HEK293 (cell line): ENCODE results near the gene PES1.

Experiments used
- EGR2 ChIP-seq: fragments of 450-650 bp; formaldehyde crosslinking; IDR thresholded peaks from 2 replicates; pipeline ENCODE4 v1.5.1; 2016; ENCODE audit warnings: low read depth, missing biosample characterization, missing genetic modification characterization
- GLI4 ChIP-seq: fragments of 450-650 bp; formaldehyde crosslinking; IDR thresholded peaks from 2 replicates; pipeline ENCODE4 v1.5.1; 2016; ENCODE audit warnings: missing biosample characterization, missing genetic modification characterization
- KLF16 ChIP-seq: fragments of 450-650 bp; formaldehyde crosslinking; IDR thresholded peaks from 2 replicates; pipeline ENCODE4 v1.5.1; 2017; ENCODE audit warnings: missing biosample characterization, missing genetic modification characterization
- KLF9 ChIP-seq: fragments of 450-650 bp; formaldehyde crosslinking; IDR thresholded peaks from 2 replicates; pipeline ENCODE4 v1.5.1; 2016; ENCODE audit warnings: missing biosample characterization, missing genetic modification characterization, low read depth
- MZF1 ChIP-seq: fragments of 450-650 bp; formaldehyde crosslinking; IDR thresholded peaks from 2 replicates; pipeline ENCODE4 v1.5.1; 2017; ENCODE audit warnings: missing biosample characterization, missing genetic modification characterization, borderline replicate concordance
- PBX3 ChIP-seq: sonication (generic); formaldehyde crosslinking; IDR thresholded peaks from 2 replicates; pipeline ENCODE4 v1.8.1; 2022; ENCODE audit warnings: mild to moderate bottlenecking, moderate library complexity, missing genetic modification reagents
- SP3 ChIP-seq: fragments of 450-650 bp; formaldehyde crosslinking; IDR thresholded peaks from 2 replicates; pipeline ENCODE4 v1.5.1; 2016; ENCODE audit warnings: missing biosample characterization, missing genetic modification characterization
- SP7 ChIP-seq: fragments of 450-650 bp; formaldehyde crosslinking; IDR thresholded peaks from 2 replicates; pipeline ENCODE4 v1.5.1; 2016; ENCODE audit warnings: missing biosample characterization, missing genetic modification characterization
- ZBTB6 ChIP-seq: fragments of 450-650 bp; formaldehyde crosslinking; IDR thresholded peaks from 2 replicates; pipeline ENCODE4 v1.5.1; 2017; ENCODE audit warnings: missing biosample characterization, missing genetic modification characterization
- ZEB2 ChIP-seq: fragments of 450-650 bp; formaldehyde crosslinking; IDR thresholded peaks from 2 replicates; pipeline ENCODE4 v1.5.1; 2016; ENCODE audit warnings: missing biosample characterization, missing genetic modification characterization
- ZNF2 ChIP-seq: fragments of 450-650 bp; formaldehyde crosslinking; IDR thresholded peaks from 2 replicates; pipeline ENCODE4 v1.5.1; 2016; ENCODE audit warnings: missing biosample characterization, missing genetic modification characterization
- ZNF324 ChIP-seq: fragments of 450-650 bp; formaldehyde crosslinking; IDR thresholded peaks from 2 replicates; pipeline ENCODE4 v1.5.1; 2016; ENCODE audit warnings: missing biosample characterization, missing genetic modification characterization
- ZNF398 ChIP-seq: fragments of 450-650 bp; formaldehyde crosslinking; IDR thresholded peaks from 2 replicates; pipeline ENCODE4 v1.5.1; 2017; ENCODE audit warnings: missing biosample characterization, missing genetic modification characterization
- ZNF513 ChIP-seq: fragments of 450-650 bp; IDR thresholded peaks from 2 replicates; pipeline ENCODE4 v1.5.1; 2018; ENCODE audit warnings: missing biosample characterization, missing genetic modification characterization
- ZNF544 ChIP-seq: fragments of 450-650 bp; formaldehyde crosslinking; IDR thresholded peaks from 2 replicates; pipeline ENCODE4 v1.5.0; 2017; ENCODE audit warnings: missing biosample characterization, missing genetic modification characterization
- ZNF645 ChIP-seq: fragments of 450-650 bp; formaldehyde crosslinking; IDR thresholded peaks from 2 replicates; pipeline ENCODE4; 2016; ENCODE audit warnings: missing biosample characterization, missing genetic modification characterization
- ZNF658 ChIP-seq: fragments of 450-650 bp; formaldehyde crosslinking; IDR thresholded peaks from 2 replicates; pipeline ENCODE4; 2016; ENCODE audit warnings: missing biosample characterization, missing genetic modification characterization
- ZNF660 ChIP-seq: fragments of 450-650 bp; IDR thresholded peaks from 2 replicates; pipeline ENCODE4 v1.5.1; 2018; ENCODE audit warnings: missing biosample characterization, mild to moderate bottlenecking, missing genetic modification characterization
- ZNF792 ChIP-seq: fragments of 450-650 bp; formaldehyde crosslinking; IDR thresholded peaks from 2 replicates; pipeline ENCODE4 v1.5.1; 2016; ENCODE audit warnings: missing biosample characterization, missing genetic modification characterization
- TF ChIP-seq, protein P1 (sequence below): fragments of 450-650 bp; formaldehyde crosslinking; IDR thresholded peaks from 2 replicates; pipeline ENCODE4 v1.5.1; 2016; ENCODE audit warnings: missing biosample characterization, missing genetic modification characterization, borderline replicate concordance
- TF ChIP-seq, protein P2 (sequence below): fragments of 450-650 bp; formaldehyde crosslinking; IDR thresholded peaks from 2 replicates; pipeline ENCODE4 v1.5.1; 2016; ENCODE audit warnings: missing biosample characterization, missing genetic modification characterization
- TF ChIP-seq, protein P3 (sequence below): fragments of 450-650 bp; formaldehyde crosslinking; IDR thresholded peaks from 2 replicates; pipeline ENCODE4 v1.5.0; 2017; ENCODE audit warnings: missing biosample characterization, missing genetic modification characterization, borderline replicate concordance

PES1 gene

GRCh38 chr22:30635273-30636225 is 43.8 kb upstream of the PES1 start, which contains the start of gene SLC35E4 (continued):
- TF ChIP-seq, protein P1, sequence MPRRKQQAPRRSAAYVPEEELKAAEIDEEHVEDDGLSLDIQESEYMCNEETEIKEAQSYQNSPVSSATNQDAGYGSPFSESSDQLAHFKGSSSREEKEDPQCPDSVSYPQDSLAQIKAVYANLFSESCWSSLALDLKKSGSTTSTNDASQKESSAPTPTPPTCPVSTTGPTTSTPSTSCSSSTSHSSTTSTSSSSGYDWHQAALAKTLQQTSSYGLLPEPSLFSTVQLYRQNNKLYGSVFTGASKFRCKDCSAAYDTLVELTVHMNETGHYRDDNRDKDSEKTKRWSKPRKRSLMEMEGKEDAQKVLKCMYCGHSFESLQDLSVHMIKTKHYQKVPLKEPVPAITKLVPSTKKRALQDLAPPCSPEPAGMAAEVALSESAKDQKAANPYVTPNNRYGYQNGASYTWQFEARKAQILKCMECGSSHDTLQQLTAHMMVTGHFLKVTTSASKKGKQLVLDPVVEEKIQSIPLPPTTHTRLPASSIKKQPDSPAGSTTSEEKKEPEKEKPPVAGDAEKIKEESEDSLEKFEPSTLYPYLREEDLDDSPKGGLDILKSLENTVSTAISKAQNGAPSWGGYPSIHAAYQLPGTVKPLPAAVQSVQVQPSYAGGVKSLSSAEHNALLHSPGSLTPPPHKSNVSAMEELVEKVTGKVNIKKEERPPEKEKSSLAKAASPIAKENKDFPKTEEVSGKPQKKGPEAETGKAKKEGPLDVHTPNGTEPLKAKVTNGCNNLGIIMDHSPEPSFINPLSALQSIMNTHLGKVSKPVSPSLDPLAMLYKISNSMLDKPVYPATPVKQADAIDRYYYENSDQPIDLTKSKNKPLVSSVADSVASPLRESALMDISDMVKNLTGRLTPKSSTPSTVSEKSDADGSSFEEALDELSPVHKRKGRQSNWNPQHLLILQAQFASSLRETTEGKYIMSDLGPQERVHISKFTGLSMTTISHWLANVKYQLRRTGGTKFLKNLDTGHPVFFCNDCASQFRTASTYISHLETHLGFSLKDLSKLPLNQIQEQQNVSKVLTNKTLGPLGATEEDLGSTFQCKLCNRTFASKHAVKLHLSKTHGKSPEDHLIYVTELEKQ = no peak
- TF ChIP-seq MZF1 (tag by site-specific recombination) = no peak
- TF ChIP-seq ZNF658 (tag by site-specific recombination) = no peak
- TF ChIP-seq ZBTB6 (tag by site-specific recombination) = peak; percentile 93
- no peak for TF ChIP-seq PBX3 (CRISPR knock-in tag)
- TF ChIP-seq, protein P2, sequence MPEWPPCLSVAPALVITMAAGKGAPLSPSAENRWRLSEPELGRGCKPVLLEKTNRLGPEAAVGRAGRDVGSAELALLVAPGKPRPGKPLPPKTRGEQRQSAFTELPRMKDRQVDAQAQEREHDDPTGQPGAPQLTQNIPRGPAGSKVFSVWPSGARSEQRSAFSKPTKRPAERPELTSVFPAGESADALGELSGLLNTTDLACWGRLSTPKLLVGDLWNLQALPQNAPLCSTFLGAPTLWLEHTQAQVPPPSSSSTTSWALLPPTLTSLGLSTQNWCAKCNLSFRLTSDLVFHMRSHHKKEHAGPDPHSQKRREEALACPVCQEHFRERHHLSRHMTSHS (tag by site-specific recombination) = no peak
- TF ChIP-seq ZNF513 = no peak
- no peak for TF ChIP-seq ZNF2 (tag by site-specific recombination)
- no peak for TF ChIP-seq ZNF792 (tag by site-specific recombination)
- 0 out of 2 replicates have a peak, but pooled peaks have one; percentile 5 for TF ChIP-seq ZEB2
- peak; percentile 64 for TF ChIP-seq KLF9 (tag by site-specific recombination)
- no peak for TF ChIP-seq ZNF645 (tag by site-specific recombination)
- peak; percentile 48; the same call in 1 of the 2 replicates for TF ChIP-seq SP7 (tag by site-specific recombination)
- peak; percentile 40; the same call in 1 of the 2 replicates for TF ChIP-seq ZNF398
- peak; percentile 70 for TF ChIP-seq EGR2
- TF ChIP-seq, protein P3, sequence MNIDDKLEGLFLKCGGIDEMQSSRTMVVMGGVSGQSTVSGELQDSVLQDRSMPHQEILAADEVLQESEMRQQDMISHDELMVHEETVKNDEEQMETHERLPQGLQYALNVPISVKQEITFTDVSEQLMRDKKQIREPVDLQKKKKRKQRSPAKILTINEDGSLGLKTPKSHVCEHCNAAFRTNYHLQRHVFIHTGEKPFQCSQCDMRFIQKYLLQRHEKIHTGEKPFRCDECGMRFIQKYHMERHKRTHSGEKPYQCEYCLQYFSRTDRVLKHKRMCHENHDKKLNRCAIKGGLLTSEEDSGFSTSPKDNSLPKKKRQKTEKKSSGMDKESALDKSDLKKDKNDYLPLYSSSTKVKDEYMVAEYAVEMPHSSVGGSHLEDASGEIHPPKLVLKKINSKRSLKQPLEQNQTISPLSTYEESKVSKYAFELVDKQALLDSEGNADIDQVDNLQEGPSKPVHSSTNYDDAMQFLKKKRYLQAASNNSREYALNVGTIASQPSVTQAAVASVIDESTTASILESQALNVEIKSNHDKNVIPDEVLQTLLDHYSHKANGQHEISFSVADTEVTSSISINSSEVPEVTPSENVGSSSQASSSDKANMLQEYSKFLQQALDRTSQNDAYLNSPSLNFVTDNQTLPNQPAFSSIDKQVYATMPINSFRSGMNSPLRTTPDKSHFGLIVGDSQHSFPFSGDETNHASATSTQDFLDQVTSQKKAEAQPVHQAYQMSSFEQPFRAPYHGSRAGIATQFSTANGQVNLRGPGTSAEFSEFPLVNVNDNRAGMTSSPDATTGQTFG (tag by site-specific recombination) = no peak
- TF ChIP-seq SP3 (tag by site-specific recombination) = peak; percentile 86
- no peak for TF ChIP-seq ZNF324 (tag by site-specific recombination)
- no peak for TF ChIP-seq ZNF544 (tag by site-specific recombination)
- TF ChIP-seq GLI4 (tag by site-specific recombination) = no peak
- 0 out of 2 replicates have a peak, but pooled peaks have one; percentile 42 for TF ChIP-seq KLF16 (tag by site-specific recombination)
- TF ChIP-seq ZNF660 (tag by site-specific recombination) = 0 out of 2 replicates have a peak, but pooled peaks have one; percentile 35
